Colonic mucosa (tissue), 4 donors: ENCODE measurements around the gene TANK. TPM values are rescaled to one million over a fixed set of nuclear protein-coding genes. Genes with fewer than 3 reads are reported as not detected.
"Not testable (repeated sequence)": the region's sequence is repeated elsewhere in the genome, so short reads cannot be mapped to it uniquely, and the experiment has no call there.

Experiments
- DNase-seq: peaks from one replicate; pipeline ENCODE4 v3.0.0-alpha.2; 2020
- H3K27ac ChIP-seq: fragments of 200-600 bp; one replicate; pipeline ENCODE4 v1.8.0; 2021
- H3K27me3 ChIP-seq: fragments of 200-600 bp; one replicate; pipeline ENCODE4 v1.8.0; 2021
- H3K36me3 ChIP-seq: fragments of 200-600 bp; one replicate; pipeline ENCODE4 v1.8.0; 2021
- H3K4me1 ChIP-seq: fragments of 200-600 bp; one replicate; pipeline ENCODE4 v1.8.0; 2021; ENCODE audit warnings: mild to moderate bottlenecking
- H3K4me3 ChIP-seq: fragments of 200-600 bp; one replicate; pipeline ENCODE4 v1.8.0; 2021
- H3K9ac ChIP-seq, 2 donors: one replicate each; pipeline ENCODE4 v1.7.0; 2013; ENCODE audit warnings: control low read depth in 2 of 2, low read depth in 2 of 2, low read length in 2 of 2
- H3K9me3 ChIP-seq: fragments of 200-600 bp; one replicate; pipeline ENCODE4 v1.8.0; 2021
- CTCF ChIP-seq: fragments of 200-600 bp; IDR thresholded peaks from one replicate; pipeline ENCODE4 v1.8.0; 2022; ENCODE audit warnings: antibody characterized with exemption, mild to moderate bottlenecking
- intact Hi-C: fragments of 100-400 bp; cut with DNase I; formaldehyde crosslinking; loops from one replicate; pipeline ENCODE4 v1.14.1; 2022
- total RNA-seq, 2 donors: library from RNA; stranded (reverse); fragmentation: NEBNext Ultra II Directional in 1 of 2; extraction: Animal tissue kit (Norgen Biotek cat#: 25700) in 1 of 2; gene quantifications; one replicate each; pipeline ENCODE4 v1.2.1, GENCODE V29; 2021
- donor health status: healthy.
- donor health status: DM: no; HTN: no; CAD: no.
- donor health status: DM: no; HTN: no; CAD: no.

TANK gene
- total RNA-seq, 2 donors from 2014 or later = 47.4 to 60.7 TPM

GRCh38 chr2:161124201-161124600, 36.0 kb upstream of the TANK start:
- Histone ChIP-seq H3K9ac (no peak overlapping the region), H3K27ac (peak overlapping the region; percentile 84), H3K36me3 (no peaks in the 10 kb centered on the region), H3K4me3 (no peak overlapping the region), H3K4me1 (peaks cover 14% of the 10 kb centered on the region), H3K9me3 (no peaks in the 10 kb centered on the region), H3K27me3 (no peaks in the 10 kb centered on the region)
- TF ChIP-seq CTCF = no peak
- no peak for DNase-seq
- intact Hi-C loops = no loop called here

- no peak for TF ChIP-seq CTCF
- DNase-seq = no peak
- H3K4me1 ChIP-seq = peaks cover 18% of the 10 kb centered on the region
- no peak overlapping the region for H3K4me3 ChIP-seq
- H3K9ac ChIP-seq = no peak overlapping the region
- no peaks in the 10 kb centered on the region for H3K27me3 ChIP-seq
- H3K27ac ChIP-seq = no peak overlapping the region
- intact Hi-C loops = no loop called here
- no peaks in the 10 kb centered on the region for H3K36me3 ChIP-seq
- H3K9me3 ChIP-seq = no peaks in the 10 kb centered on the region
Observed at GRCh38 chr2:161128885-161129284, 31.3 kb upstream of the TANK start.

- H3K9ac ChIP-seq = no peak overlapping the region
- no peaks in the 10 kb centered on the region for H3K27me3 ChIP-seq
- intact Hi-C loops = no loop called here
- H3K4me1 ChIP-seq = peaks cover 14% of the 10 kb centered on the region
- no peak overlapping the region for H3K4me3 ChIP-seq
- H3K36me3 ChIP-seq = no peaks in the 10 kb centered on the region
- H3K9me3 ChIP-seq = no peaks in the 10 kb centered on the region
- no peak for DNase-seq
- TF ChIP-seq CTCF = no peak
- no peak overlapping the region for H3K27ac ChIP-seq
Observed at GRCh38 chr2:161130354-161130753, 29.9 kb upstream of the TANK start.

- Histone ChIP-seq H3K9ac (no peak overlapping the region), H3K4me3 (no peak overlapping the region), H3K27ac (peak overlapping the region; percentile 13), H3K4me1 (peaks cover 14% of the 10 kb centered on the region), H3K9me3 (no peaks in the 10 kb centered on the region), H3K27me3 (no peaks in the 10 kb centered on the region), H3K36me3 (no peaks in the 10 kb centered on the region)
- intact Hi-C loops = no loop called here
- no peak for DNase-seq
- TF ChIP-seq CTCF = no peak
Observed at GRCh38 chr2:161131074-161131680, 29.1 kb upstream of the TANK start.

- H3K4me1 ChIP-seq = peaks cover 14% of the 10 kb centered on the region
- no peak for TF ChIP-seq CTCF
- no peaks in the 10 kb centered on the region for H3K27me3 ChIP-seq
- H3K27ac ChIP-seq = peak overlapping the region; percentile 13
- no peak for DNase-seq
- intact Hi-C loops = no loop called here
- no peaks in the 10 kb centered on the region for H3K36me3 ChIP-seq
- no peaks in the 10 kb centered on the region for H3K9me3 ChIP-seq
- no peak overlapping the region for H3K4me3 ChIP-seq
- H3K9ac ChIP-seq = no peak overlapping the region
Observed at GRCh38 chr2:161131804-161132203, 28.4 kb upstream of the TANK start.

- DNase-seq, intact Hi-C loops, H3K9me3 ChIP-seq, H3K36me3 ChIP-seq, H3K27ac ChIP-seq, H3K9ac ChIP-seq, H3K4me3 ChIP-seq, H3K27me3 ChIP-seq: not testable (repeated sequence)
- peaks cover 14% of the 10 kb centered on the region for H3K4me1 ChIP-seq
Observed at GRCh38 chr2:161132384-161132783, 27.8 kb upstream of the TANK start.
